DOHH2 (cell line): Measurements from ENCODE around the gene DNAJC16.

Source experiments
- EZH2phosphoT487 ChIP-seq: fragments of 200-600 bp; sonication (generic); IDR thresholded peaks from 2 replicates; pipeline ENCODE4 v1.6.1; 2017; ENCODE audit warnings: borderline replicate concordance, mild to moderate bottlenecking, antibody characterized with exemption, low read length, moderate library complexity, mixed read lengths
- TF ChIP-seq, protein P1 (sequence below): fragments of 200-600 bp; sonication (generic); IDR thresholded peaks from one replicate; pipeline ENCODE4 v1.5.1; 2014; ENCODE audit warnings: antibody characterized with exemption, mild to moderate bottlenecking, low read depth, low read length; ENCODE audit not compliant: poor library complexity, severe bottlenecking

DNA sequence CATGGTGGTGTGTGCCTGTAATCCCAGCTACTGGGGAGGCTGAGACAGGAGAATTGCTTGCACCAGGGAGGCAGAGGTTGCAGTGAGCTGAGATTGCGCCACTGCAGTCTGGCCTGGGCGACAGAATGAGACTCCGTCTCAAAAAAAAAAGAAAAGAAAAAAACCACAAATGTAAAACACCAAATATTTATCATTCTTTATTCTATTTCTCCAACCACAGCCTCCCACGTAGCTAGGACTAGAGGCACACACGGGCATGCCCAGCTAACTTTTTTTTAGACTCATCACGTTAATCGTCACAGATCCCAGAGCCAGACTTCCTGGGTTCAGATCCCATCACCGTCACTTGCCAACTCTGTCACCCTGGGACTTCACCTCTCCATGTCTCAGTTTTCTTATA is 13.5 kb downstream of the DNAJC16 start:
- TF ChIP-seq, protein P1, sequence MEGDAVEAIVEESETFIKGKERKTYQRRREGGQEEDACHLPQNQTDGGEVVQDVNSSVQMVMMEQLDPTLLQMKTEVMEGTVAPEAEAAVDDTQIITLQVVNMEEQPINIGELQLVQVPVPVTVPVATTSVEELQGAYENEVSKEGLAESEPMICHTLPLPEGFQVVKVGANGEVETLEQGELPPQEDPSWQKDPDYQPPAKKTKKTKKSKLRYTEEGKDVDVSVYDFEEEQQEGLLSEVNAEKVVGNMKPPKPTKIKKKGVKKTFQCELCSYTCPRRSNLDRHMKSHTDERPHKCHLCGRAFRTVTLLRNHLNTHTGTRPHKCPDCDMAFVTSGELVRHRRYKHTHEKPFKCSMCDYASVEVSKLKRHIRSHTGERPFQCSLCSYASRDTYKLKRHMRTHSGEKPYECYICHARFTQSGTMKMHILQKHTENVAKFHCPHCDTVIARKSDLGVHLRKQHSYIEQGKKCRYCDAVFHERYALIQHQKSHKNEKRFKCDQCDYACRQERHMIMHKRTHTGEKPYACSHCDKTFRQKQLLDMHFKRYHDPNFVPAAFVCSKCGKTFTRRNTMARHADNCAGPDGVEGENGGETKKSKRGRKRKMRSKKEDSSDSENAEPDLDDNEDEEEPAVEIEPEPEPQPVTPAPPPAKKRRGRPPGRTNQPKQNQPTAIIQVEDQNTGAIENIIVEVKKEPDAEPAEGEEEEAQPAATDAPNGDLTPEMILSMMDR, result no peak
- no peak for TF ChIP-seq EZH2phosphoT487
